Body of pancreas (tissue), 4 donors: ENCODE results near the gene WNK2.

Experiments
- POLR2A ChIP-seq, 3 donors: fragments of 450-650 bp; IDR thresholded peaks; one replicate each; pipeline ENCODE4 v1.6.1; 2016; ENCODE audit warnings: antibody characterized with exemption in 3 of 3, mild to moderate bottlenecking in 2 of 3
- TF ChIP-seq, protein P1 (sequence below), 7 experiments: fragments of 450-650 bp in 4 of 7; fragments of 200-600 bp in 3 of 7; sonication (generic) in 3 of 7; IDR thresholded peaks; one replicate each; pipeline ENCODE4 v1.5.1; 2016 to 2019; ENCODE audit warnings: antibody characterized with exemption in 7 of 7

DNA sequence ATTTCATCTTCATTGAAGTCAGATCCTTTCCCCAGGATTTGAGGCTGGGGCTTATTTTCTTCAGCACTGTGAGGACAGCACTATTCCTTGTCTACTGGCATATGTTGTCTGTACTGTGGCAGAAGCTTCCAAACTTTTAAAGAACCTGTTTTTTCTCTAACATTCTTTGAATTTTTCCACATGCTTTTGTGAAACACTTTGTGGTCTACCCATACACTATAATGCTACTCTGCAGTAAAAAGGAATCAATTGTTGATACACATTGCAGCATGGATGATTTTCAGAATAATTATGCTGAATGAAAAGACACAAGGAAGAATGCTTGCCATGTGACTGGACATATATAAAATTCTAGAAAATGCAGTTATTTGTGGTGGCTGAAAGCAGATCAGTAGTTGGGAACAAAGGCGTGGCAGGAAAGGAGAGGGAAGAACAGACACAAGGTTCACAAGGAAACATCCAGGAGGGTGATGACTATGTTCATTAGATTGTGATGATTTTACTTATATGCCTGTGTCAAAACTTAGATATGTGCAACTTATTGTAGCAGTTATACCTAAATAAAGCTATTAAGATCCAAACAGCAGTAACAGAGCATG, 96.8 kb downstream of the WNK2 start:
- no peak for TF ChIP-seq POLR2A (IDR thresholded peaks at IDR 0.05)
- TF ChIP-seq, protein P1, sequence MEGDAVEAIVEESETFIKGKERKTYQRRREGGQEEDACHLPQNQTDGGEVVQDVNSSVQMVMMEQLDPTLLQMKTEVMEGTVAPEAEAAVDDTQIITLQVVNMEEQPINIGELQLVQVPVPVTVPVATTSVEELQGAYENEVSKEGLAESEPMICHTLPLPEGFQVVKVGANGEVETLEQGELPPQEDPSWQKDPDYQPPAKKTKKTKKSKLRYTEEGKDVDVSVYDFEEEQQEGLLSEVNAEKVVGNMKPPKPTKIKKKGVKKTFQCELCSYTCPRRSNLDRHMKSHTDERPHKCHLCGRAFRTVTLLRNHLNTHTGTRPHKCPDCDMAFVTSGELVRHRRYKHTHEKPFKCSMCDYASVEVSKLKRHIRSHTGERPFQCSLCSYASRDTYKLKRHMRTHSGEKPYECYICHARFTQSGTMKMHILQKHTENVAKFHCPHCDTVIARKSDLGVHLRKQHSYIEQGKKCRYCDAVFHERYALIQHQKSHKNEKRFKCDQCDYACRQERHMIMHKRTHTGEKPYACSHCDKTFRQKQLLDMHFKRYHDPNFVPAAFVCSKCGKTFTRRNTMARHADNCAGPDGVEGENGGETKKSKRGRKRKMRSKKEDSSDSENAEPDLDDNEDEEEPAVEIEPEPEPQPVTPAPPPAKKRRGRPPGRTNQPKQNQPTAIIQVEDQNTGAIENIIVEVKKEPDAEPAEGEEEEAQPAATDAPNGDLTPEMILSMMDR (IDR thresholded peaks at IDR 0.05) = no peak
